GM18870 (cell line): ENCODE results near the gene PGM5.
A peak's percentile ranks its signal among the peaks of the same experiment; 100 is the strongest.
"Not testable (repeated sequence)": the region's sequence is repeated elsewhere in the genome, so short reads cannot be mapped to it uniquely, and the experiment has no call there.

Experiments
- ATAC-seq: cut with Tn5 transposase; IDR thresholded peaks from one replicate; pipeline ENCODE4 v1.9.1; 2021; ENCODE audit warnings: moderate library complexity; ENCODE audit not compliant: unreplicated experiment

PGM5 gene

GRCh38 chr9:68356380-68357118 is at the start of gene PGM5:
PGM5 (plus strand) TSS chr9:68356611; CDS start chr9:68357128, 517 bp downstream.
- not testable (repeated sequence) for ATAC-seq

DNA sequence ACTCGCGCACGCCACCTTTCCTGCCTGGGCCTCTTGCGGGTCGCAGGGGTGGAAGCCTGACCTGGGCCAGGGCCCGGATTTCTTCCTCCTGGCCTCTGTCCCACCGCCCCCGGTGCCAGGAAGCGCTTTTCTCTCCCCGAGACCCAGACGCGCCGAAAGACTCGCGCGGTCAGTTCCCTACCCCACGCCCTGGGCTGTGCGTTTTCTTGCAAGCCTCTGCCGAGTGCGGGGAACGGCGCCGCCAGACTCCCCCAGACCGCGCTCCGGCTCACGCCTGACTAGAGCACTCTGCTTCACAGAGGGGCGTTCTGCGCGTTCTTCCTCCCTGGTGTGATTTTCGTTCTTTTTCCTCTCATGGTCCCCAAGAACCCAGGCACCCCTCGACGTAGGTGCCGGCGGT is 49.3 kb upstream of the PGM5 start:
- ATAC-seq, result not testable (repeated sequence)

- ATAC-seq, result not testable (repeated sequence)
Measured at GRCh38 chr9:68307654-68308053, 48.8 kb upstream of the PGM5 start.

DNA sequence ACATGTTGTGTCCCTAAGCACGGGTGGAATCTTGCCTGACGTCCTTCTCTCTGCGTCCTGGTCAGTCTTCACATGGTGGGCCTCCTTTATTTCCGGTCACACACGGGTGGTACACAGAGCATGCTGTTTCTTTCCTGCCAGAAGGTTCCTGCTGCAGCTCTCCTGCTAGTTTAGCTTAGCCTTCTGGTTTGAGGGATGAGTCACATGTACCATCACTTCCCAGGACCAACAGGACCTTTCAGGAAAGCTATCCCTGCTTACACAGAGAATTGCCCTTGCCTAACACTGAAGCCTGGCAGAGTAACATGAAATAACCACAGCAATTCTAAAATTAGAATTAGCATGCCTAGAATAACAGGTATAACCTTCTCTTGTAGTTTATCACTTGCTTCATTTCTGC is 45.2 kb upstream of the PGM5 start:
- not testable (repeated sequence) for ATAC-seq

DNA sequence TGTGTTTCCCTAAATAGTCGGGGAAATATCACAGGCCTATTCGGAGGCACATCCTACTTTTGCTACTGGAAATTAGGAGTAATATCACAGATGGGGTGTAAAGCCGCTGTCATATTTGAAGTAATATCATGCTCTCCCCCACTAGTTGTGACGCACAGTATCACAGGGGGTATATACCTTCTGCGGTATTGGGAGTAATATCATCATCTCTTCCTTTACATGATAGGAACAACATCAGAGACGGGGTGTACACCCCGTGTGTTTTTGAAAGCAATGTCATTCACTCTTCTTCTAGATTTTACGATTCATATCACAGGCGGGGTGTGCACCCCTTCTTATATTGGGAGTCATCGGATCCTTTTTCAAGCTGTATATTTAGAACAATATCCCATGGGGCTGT is 38.2 kb upstream of the PGM5 start:
- ATAC-seq, result not testable (repeated sequence)

DNA sequence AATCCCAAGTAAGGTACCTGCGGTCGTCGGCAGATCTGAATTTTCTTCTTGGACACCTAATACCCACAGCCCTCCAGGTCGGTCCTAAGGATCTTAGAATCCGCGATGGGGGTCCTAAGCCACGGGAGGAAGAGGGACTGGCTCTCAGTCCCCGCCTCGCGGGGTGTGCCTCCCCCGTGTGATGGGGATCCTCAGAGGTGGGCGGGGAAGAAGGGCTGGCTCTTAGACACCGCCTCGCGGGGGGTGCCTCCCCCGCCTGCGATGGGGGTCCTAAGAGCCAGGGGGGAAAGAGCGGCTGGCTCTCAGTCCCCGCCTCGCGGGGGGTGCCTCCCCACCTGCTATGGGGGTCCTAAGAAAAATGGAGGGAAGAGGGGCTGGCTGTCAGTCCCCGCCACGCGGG is 32.7 kb upstream of the PGM5 start:
- ATAC-seq, result not testable (repeated sequence)

- ATAC-seq, result not testable (repeated sequence)
Measured at GRCh38 chr9:68324518-68324917, 31.9 kb upstream of the PGM5 start.

- not testable (repeated sequence) for ATAC-seq
Measured at GRCh38 chr9:68329106-68329505, 27.3 kb upstream of the PGM5 start.

DNA sequence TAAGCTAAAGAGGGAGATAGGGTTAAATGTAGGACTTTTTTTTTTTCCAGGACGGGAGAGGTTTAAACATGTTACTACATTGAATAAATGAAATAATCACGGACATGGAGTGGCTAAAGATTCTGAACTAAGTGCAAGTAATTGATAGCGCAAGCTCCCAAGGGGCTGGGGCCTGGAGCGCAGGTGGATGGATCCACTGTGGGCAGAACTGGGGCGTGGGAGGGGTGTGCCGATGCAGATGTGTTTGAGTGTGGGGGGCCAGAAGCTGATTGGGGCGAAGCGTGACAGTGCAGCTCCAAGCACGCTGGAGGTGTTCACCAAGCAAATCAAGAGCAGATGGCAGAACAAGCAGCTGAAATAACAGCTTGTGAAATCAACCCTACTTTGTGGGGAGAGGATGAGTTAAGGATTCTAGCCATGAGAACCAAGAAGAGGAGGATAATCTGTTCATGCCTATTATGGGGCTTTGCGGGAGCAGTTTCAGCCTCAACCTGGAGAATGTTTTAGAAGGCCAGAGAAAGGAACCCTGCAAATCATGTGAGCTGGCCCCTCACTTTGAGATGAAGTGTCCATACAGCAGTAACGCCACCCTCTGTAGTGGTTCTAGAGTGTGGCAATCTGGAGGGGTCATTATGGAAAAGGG is 25.8 kb upstream of the PGM5 start:
- ATAC-seq, result not testable (repeated sequence)

GRCh38 chr9:68332122-68332521 is 24.3 kb upstream of the PGM5 start:
- ATAC-seq, result not testable (repeated sequence)

GRCh38 chr9:68335935-68336334 is 20.5 kb upstream of the PGM5 start:
- ATAC-seq, result not testable (repeated sequence)

DNA sequence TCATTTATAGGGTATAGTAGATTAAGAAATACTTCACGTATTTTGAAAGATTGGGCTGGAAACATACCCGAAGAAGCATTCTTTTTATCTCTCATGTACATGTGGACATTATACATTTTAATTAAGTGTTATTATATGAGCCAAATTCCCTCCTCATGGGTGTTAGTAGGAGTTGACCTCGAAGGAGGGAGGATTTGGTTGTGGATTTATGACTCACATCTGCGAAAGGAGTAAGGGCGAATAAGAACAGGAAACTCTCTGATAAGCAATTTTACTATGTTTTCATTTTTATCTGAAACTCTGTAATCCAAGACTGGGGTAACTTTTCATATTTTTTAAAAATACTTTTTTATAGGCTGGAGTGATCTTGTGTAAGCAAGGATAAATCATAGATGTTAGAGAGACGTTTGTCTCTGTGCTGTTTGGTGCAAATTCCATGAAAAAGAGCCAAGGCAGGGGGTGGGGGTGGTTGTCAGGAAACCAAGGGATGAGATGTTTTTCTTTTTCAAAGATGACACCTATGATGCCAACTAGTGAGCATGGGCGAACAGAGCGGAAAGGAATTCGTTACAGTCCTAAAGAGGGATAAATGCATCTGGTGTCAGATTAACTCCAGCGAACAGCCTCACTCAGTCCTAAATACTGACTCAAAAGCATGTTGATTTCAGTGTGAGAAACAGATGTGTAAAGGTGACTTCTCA is 19.6 kb upstream of the PGM5 start:
- ATAC-seq, result not testable (repeated sequence)

DNA sequence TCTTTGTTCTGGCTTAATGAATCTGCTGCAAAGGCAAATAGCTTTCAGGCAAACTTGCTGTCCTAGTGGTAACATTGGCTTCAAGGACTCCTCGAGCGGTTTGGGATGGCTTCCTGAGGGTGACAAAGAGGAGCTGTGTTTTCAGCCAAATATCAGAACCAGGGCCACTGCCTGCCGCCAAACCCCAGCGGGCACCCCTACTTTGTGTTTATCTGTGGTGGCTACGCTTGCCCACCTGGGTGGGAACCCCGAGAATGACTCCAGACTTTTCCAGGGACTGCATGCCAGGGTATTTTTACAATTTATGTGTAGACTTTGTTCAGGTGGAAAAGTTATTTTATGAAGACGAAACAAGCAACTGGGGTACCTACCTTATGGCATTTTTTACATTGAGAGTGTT is 18.4 kb upstream of the PGM5 start:
- not testable (repeated sequence) for ATAC-seq

DNA sequence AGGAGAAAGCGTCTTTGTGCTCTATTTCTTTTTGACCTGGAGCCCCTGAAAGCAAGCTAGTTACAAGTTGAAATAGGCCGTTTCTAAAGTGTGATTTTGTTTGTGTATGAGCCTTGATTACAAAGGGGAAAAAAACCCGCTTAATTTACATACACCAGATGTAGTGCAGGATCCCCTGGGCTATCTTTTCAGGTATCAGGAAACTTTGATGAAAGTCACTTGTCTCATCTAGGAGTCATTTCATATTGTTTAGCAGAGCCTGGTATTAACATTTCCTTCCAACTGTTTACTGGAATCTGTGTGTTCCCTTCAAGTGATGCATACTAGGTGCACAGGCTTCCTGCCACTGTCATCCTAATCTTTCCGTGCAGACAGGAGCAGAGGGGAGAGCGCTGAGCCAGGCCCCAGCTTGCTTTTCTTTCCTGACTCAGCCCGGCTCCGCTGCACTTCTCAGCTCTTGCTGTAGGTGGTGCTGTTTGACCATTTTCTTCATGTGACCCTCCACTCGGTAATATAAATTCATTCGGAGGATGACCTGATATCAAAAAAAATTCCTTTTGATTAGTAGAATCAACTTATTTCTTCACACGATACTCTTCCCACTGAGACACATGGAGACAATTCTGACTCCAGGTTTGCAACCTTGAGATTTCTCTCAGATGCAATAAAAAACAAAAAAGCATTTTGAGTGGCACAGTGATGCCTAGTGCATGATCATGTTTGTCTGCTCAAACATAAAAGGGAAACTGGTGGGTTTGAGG is 14.0 kb upstream of the PGM5 start:
- peak; percentile 86 for ATAC-seq

- not testable (repeated sequence) for ATAC-seq
Measured at GRCh38 chr9:68343242-68343641, 13.2 kb upstream of the PGM5 start.

DNA sequence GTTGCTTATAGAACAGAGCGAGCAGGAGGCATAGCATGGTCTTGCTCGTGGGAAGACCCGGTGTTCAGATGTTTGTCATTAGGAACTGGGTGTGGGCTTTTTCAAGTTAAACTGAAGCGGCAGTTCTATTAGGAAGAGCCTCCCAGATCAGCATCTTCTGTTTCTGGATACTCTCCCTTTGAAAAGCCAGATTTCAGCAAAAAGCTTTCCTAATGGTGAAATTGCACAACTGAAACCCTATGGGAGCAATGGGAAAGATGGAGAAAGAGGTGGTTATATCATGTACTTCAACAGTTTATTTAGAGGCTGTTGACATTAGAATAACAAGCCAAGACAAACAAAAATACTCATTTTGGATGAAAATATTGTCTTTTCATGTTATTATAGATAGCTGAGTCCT is 12.4 kb upstream of the PGM5 start:
- ATAC-seq, result not testable (repeated sequence)

DNA sequence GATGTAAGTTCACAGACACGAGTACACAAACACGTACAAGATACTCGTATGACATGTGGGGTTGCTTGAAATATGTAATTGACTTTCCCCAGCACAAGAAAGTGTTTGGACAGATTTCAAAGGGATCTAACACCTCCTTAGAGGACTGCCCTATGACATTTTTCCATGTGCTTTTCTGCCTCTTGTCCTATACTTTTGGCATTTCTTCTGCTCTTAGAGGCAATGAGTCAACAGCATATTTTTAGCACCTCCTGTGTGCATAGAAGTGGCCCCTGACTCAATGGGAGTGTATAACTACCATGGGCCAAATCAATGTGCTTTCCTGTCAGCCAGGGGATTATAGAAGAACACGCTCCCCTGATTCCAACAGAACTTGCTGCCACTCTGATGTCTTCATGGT is 4.7 kb upstream of the PGM5 start:
- not testable (repeated sequence) for ATAC-seq

- ATAC-seq, result not testable (repeated sequence)
Measured at GRCh38 chr9:68355993-68356379, 425 bp upstream of the PGM5 start.

GRCh38 chr9:68357119-68357714 is 806 bp downstream of the PGM5 start:
- ATAC-seq, result not testable (repeated sequence)

DNA sequence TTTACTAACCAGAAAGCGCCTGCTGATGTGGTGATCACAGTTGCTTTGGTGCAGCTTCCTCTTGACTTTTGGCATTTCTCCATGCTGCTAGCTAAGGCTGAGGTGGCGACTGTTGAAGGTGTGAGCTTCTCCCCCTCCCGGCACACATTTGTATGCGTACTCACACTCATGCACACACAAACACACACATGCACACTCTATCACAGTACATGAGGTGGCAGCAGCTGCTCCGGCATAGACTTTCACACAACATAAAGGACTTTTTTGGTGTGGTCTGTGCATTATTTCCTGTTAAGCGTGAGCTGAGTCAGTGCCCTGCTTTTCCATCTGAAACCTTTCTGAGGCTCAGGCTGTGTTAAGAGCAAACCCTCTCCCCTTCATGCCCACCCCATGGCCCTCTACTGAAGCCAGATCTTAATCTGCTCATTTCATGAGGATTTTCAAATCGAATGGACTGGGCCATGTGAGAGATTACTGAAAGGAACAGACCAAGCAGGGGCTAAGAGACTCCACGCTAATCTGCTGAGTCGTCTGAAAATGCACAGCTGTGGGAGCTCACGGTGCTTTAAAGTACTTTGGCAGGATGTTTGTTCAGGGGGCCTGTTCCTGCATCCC is 10.6 kb downstream of the PGM5 start:
- not testable (repeated sequence) for ATAC-seq
